ENCODE results near the gene PGBD1.

The PGBD1 gene

DNA sequence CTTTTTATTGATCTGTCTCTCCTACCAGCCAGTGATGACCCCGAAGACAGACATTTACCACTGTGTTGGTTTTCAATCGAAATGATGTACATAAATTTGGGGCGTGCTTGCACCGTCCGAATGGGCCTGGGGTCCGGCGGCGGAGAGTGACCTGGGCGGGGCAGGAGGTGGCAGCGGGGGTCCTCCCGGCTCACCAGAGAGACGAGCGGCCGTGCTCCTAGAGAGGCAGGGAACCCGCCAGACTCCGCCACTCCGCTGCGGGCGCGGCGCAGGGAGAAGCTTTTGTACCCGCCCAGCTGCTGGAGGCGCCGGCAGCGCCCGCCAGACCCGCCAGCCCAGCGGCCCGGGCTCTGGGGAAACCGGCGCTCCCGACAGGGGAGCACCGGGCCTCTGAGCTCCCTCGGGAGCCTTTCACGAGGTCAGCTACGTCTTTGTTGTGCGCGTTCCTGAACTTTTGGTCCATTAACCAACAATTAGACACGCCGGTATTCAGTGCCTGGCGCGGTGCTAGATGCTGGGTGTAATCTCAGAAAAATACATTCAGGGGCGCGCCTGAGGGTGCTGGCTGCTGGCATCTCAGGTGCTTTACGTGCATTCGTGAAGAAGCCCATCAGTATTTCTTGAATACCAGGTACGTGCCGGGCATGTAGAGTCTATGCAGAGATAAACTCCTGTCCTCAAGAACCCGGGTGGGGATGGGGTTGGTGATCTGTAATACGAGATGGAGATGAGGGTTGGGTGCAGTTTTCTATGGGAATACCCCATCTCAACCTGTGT, at the start of gene PGBD1:
Gene PGBD1, plus strand, starts transcription at position 285 of the 777 bp plus-strand sequence. CDS start 2,242 bp downstream, outside the sequence.
- DNase-seq: peak; percentile 67

DNA sequence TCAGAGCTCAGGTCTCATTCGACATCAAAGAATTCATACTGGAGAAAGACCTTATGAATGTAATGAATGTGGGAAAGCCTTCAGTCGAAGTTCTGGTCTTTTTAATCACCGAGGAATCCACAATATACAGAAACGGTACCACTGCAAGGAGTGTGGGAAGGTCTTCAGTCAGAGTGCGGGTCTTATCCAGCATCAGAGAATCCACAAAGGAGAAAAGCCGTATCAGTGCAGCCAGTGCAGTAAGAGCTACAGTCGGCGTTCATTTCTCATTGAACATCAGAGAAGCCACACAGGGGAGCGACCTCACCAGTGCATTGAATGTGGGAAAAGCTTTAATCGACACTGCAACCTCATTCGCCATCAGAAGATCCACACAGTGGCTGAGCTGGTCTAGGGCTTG, 48.6 kb upstream of the PGBD1 start:
- DNase-seq: no peak

GRCh38 chr6:28235912-28236452, 45.4 kb upstream of the PGBD1 start:
- DNase-seq: no peak

DNA sequence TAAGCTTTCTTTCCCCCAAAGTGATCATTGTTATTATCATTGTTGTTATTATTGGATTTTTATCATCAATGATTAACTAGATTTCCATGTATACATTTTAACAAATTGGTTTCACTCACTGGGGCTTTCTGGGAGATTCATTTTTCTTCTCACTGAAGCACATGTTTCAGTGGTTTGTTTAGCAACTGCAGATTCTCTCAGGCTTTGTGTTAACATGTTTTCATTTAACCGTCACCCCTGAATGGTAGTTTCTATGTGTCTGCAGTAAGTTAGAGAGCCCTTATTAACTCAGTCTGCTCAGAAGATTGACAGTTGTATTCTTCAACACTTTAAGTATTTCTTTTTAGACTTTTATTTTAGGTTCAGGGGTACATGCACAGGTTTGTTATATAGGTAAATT, 41.7 kb upstream of the PGBD1 start:
- no peak for DNase-seq

GRCh38 chr6:28240471-28240870, 40.9 kb upstream of the PGBD1 start:
- no peak for DNase-seq

DNA sequence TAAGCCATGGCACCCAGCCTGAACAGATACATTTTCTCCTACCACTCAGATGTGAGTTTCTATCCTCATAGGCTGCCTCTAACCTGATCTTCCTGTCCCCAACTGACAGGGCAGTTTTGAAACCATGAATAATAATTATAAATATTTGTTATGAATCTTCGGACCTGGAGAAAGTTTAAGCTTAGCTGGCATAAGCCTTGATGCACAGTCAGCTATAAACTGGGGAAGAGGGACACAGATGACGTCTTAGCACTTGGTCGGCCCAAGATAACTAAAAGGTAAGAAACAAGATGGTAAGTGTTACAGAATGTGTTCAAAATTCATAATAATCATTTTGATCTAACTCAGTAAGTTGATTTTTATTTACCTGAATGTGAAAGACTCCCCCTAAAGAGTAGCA, 37.4 kb upstream of the PGBD1 start:
- no peak for DNase-seq

DNA sequence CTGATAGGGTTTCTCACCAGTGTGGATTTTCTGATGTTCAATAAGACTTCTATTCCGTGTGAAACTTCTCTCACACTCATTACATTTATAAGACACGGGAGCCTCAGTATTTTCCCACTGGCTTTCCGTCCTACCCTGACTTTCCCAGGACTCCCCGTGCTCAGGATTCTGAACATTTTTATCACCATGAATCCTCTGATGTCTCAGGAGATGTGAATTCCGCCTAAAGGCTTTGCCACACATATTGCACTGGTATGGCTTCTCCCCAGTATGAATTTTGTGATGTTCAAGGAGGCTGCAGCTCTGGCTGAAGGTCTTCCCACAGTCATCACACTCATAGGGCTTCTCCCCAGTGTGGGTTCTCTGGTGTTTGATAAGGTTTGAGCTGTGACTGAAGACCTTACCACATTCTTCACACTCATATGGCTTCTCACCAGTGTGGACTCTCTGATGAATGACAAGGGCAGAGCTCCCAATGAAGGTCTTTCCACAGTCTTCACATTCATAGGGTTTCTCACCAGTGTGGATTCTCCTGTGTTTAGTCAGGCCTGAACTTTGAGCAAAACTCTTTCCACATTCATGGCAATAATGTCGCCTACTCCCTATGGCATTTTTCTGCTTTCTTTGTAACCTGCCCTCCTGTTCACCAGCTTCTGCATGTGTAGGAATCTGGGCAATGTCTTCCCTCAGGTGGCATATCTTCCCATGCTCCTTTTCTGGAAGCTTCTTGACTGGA, 36.0 kb upstream of the PGBD1 start:
- no peak for DNase-seq

GRCh38 chr6:28248916-28249315, 32.5 kb upstream of the PGBD1 start:
- no peak for DNase-seq

- no peak for DNase-seq
These were observed 30.6 kb upstream of the PGBD1 start for GRCh38 chr6:28250747-28251146.

- DNase-seq: no peak
These were observed 29.7 kb upstream of the PGBD1 start for GRCh38 chr6:28251661-28252008.

DNA sequence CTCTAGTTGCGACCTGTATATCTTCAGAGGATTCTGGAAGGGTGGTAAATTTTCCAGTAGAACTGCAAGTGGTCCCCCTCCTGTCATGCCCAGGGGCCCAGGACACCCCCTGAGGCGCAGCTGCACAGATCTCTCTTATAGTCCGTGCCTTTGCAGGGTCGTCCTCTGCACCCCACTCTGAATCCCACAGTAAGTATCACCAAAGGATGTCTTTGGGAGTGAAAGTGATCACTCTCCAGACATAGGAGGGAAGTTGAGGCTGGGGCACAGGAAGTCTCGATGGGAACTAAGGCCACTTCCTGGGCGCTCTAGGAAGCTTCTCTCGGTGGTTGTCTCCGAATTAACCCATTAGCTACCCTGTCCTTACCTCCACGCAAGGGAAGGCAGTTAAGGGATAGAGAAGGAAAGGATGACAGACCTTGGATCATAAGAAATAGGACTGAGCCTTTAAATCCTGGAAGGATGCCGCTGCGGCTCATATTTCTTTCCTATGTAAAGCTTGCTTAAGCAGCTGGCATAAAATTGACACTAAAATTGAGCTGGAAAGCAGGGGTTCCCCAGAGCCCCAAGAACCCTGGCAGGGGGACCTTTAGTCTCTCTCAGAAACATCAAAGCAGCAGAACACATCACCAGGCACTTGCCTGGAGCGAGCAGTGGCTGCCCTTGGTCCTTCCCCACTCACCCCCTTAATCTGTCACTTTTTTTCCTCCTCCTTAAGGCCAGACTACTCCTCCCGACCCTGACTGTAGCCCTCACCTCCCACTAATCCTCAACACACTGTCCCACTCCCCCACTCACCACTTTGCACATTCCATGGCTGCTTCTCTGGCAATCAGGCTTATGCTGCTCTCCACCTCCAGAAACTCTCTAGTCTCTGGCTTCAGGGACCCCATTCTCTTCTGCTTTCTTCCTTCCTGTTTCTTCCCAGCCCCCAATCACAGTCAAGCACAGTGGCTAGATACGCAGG, 29.1 kb upstream of the PGBD1 start, which contains the start of gene ZKSCAN4:
Gene ZKSCAN4, minus strand, starts transcription at position 261 of the 967 bp plus-strand sequence. CDS start 289 bp downstream, outside the sequence.
- DNase-seq: peak; percentile 76

GRCh38 chr6:28254121-28254519, 27.3 kb upstream of the PGBD1 start:
- DNase-seq: no peak

- no peak for DNase-seq
These were observed 24.3 kb upstream of the PGBD1 start for GRCh38 chr6:28257042-28257441.

DNA sequence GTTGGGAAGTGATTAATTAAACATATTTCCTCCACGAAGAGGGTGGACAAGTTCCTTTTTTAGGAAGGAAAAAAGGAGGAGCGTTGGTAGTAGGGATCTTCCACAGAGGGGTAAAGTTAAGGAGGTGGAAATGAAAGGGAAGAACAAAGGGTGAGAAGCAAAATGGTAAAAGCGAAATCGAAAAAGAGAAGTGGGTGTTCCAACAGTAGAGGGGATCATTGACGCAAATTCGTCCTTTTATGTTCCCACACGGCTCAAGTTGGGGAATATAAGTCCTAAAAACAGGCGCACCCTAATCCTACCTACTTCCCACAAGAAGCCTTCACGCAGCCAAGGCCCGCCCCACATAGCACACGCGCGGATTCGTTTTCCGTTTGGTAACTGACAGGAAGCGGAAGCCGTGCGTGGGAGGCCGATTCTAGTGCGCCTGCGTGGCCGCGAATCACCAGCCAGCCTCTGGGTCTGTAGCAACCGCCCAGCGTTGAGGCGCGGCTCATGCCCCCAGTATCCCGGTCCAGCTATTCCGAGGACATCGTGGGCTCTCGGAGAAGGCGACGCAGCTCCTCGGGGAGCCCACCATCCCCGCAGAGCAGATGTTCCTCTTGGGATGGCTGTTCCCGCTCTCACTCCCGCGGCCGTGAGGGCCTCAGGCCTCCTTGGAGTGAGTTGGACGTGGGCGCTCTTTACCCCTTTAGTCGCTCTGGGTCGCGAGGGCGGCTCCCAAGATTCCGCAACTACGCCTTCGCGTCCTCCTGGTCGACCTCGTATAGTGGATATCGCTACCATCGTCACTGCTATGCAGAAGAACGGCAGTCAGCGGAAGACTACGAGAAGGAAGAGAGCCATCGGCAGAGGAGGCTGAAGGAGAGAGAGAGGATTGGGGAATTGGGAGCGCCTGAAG, 22.2 kb upstream of the PGBD1 start, which contains the start of gene NKAPL:
Gene NKAPL, plus strand, starts transcription at position 421 of the 901 bp plus-strand sequence. Its CDS starts 75 bp downstream, at position 496.
- no peak for DNase-seq

DNA sequence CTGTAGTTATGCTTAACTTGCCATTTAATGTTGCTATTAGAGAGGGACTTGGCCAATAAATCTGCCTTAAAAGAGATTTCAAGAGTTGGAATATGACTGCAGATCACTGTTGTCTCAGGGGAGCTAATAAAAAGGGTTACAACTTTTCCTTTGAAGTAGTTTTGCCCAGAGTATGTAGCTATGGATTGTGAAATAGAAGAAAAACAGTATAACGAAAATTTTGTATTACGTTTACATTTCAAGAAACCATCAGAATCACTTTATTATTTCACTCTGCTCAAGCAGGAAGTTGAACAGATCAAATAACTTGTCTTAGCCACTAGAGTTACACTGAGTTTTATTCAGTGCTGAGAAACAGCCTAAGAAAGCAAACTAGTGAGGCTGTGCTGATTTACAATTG, 17.4 kb upstream of the PGBD1 start:
- DNase-seq: no peak

DNA sequence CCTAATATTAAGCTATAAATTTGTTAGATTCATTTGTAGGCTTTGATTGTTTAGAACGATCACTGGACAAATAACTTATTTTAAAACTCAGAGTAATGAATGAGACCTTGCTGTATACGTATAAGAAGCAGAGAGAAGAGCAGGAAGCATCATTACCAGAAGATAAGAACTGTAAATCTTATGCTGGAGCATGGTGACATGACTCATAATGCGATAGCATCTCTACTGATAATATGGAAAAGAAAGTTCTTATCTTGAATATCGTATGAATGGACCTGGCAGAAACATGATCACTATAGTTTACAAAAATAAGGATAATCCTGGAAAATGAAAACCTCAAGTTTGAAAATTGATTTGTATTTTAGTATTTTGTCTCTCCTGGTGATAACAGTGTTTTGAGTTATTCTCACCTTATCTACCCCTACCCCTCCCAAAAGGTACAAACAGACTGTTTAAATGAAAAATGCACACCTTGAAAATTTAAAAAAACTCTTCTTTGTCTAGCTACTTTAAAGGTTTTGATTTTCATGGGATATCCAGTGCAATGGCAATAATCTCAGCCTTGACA, 16.5 kb upstream of the PGBD1 start:
- no peak for DNase-seq

- DNase-seq: no peak
These were observed 14.8 kb upstream of the PGBD1 start for GRCh38 chr6:28266563-28266961.

DNA sequence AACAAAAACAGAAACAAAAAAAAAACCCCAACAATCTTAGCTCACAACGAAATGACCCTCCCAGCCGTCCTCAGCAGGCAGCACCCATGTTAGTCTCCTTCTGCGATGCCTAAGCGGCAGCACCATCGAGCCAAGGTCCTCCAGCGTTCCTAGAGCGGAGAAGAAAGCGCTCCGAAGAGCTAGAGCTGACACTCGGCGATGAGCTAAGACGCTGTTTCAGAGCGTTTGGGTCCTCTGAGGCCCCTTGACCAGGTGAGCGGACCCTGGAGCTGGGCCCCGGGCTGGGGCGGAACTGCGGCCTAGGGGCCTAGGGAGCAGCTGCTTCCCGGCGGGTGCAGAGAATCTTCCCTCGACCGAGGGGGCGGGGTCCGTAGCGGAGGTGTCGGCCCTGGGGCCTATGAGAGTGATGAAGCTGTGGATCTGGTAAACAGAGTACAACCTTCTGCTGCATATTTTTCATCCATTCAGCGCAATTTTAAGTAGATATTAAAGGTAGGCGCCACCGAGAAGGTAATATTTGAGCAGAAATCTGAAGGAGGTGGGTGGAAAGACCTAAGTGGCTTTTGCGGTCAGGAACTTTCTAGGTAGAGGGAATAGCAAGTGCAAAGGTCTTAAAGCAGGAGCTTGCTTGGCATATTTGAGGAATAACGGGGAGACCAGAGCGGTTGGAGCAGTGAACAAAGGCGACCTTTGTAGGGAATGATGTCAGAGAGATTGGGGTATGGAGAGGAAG, 14.2 kb upstream of the PGBD1 start, which contains the start of gene ZSCAN26:
Gene ZSCAN26, plus strand, starts transcription at position 182 of the 733 bp plus-strand sequence. CDS start 4,777 bp downstream, outside the sequence.
- peak; percentile 77 for DNase-seq

DNA sequence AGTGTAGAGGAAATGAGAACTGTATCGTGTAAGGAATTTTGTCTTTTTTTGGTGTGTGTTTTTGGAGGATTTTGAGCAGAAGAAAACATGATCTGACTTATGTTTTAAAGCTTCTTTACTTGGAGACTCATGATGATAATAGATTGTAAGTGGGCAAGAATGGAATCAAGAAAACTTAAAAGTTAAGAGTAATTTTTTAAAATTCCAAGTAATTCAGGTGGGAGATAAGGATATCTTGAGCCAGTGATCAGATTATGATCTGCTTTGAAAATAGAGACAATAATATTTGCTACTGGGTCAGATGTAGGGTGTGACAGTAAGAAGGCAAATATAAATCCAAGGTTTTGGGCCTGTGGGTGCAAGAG, 13.7 kb upstream of the PGBD1 start:
- DNase-seq: no peak

GRCh38 chr6:28269492-28269891, 11.9 kb upstream of the PGBD1 start:
- DNase-seq: no peak

Measured in NCI-H1092 (cell line).